T-helper 1 cell (primary cell): ENCODE measurements around the gene SAPCD1.
A peak's percentile ranks its signal among the peaks of the same experiment; 100 is the strongest.

Experiments used
- DNase-seq, 5 donors: peaks; one replicate each; pipeline ENCODE4 v3.0.0-alpha.2; 2012 to 2020
- total RNA-seq, 4 donors: gene quantifications; one replicate each; lab custom pipeline; 2026; lab: John Stamatoyannopoulos, UW

SAPCD1 gene
- 0.12 to 0.39 (median 0.29) reads per million in 4 donors for total RNA-seq

DNA sequence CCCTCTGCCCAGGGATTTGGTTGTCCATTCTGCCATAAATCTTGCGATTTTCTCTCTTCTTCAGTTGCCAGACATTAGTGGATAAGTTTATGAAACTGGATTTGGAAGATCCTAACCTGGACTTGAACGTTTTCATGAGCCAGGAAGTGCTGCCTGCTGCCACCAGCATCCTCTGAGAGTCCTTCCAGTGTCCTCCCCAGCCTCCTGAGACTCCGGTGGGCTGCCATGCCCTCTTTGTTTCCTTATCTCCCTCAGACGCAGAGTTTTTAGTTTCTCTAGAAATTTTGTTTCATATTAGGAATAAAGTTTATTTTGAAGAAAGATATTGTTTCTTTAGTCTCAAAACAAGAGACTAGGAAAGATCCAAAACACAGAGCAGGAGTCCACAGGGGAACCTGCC lies at the start of gene SAPCD1:
TSS of gene SAPCD1 (plus strand) at position 301 of the 400 bp plus-strand sequence. CDS start 399 bp downstream, outside the sequence.
- no peak for DNase-seq

GRCh38 chr6:31713465-31713864 lies 49.0 kb upstream of the SAPCD1 start:
- DNase-seq: no peak

DNA sequence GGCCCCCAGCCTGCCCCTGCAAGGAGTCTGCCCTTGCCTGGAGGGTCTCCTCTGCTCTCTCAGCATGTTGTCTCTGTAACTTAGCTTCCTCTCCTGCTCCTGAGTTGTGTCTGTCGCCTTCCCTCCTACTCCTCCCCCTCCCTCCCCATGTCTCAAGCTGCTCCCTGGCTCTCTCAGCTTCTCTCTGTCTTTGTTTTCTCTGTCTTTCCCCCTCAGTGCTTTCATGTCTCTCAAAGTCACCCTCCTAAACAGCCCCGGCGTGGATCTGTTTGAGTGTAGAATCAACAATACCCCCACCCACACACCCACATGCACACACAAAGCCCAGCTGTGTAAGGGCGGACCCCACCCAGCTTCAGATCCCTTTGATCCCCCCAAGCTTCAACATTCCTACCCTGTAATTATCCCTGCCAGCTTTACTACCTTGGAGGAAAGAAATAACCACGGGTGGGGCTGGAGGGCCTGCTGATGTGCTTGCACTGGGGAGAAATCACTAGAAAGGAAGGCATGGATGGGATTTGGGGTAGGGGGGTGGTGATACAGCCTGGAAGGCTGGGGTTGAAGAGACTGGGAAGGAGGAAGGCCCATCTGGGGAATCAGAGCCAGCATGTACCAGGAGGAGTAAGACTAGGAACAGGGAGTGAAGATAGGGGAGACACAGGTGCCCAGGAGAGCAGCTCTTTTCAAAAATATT lies 48.3 kb upstream of the SAPCD1 start:
- DNase-seq: no peak

GRCh38 chr6:31715022-31715958 lies 47.2 kb upstream of the SAPCD1 start, which contains the start of gene LY6G6D:
Gene LY6G6D, plus strand, starts transcription at chr6:31715348. Its CDS starts 8 bp downstream, at chr6:31715356.
- DNase-seq: no peak

DNA sequence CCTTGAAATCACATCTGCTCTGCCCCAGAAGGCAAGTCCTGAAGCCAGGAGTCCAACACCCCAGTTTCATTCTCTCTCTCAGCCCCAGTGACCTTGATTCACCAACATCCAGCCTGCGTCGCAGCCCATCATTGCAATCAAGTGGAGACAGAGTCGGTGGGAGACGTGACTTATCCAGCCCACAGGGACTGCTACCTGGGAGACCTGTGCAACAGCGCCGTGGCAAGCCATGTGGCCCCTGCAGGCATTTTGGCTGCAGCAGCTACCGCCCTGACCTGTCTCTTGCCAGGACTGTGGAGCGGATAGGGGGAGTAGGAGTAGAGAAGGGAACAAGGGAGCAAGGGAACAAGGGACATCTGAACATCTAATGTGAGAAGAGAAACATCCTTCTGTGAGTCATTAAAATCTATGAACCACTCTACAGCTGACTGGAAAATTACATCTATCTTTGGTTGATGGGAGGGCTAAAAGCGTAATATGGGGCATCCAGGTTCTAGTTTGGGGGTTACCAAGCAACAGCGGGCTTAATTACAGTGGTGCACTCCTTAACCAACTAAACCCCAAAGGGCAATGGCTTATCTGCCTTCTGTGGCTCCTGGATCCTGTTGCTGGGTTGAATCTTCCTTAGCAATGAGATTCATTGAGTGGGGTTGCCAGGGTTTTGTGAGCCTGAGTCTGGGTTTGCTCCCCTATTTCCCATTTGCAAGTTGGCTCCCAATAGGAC lies 44.8 kb upstream of the SAPCD1 start:
- DNase-seq: no peak

GRCh38 chr6:31718265-31718664 lies 44.2 kb upstream of the SAPCD1 start:
- no peak for DNase-seq

DNA sequence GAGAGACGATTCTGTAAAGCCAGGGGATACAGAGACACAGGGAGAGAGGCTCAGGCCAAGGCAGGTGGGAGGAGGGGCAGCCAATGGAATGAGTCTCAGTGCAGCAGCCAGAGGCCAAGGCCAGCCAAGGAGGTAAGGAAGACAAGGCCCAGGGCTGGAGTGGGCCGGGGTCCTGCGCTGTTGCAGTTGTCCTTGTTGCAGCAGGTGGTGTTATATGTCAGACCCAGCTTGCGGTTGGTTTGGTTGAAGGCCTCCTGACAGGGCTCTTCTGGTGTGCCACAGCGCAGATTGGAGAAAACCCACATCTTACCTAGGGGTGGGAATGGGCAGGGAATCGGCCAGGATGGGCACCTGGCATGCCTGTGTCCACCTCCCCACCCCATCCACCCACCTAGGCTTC lies 43.5 kb upstream of the SAPCD1 start:
- no peak for DNase-seq

GRCh38 chr6:31720196-31720770 lies 42.2 kb upstream of the SAPCD1 start:
- DNase-seq: no peak

DNA sequence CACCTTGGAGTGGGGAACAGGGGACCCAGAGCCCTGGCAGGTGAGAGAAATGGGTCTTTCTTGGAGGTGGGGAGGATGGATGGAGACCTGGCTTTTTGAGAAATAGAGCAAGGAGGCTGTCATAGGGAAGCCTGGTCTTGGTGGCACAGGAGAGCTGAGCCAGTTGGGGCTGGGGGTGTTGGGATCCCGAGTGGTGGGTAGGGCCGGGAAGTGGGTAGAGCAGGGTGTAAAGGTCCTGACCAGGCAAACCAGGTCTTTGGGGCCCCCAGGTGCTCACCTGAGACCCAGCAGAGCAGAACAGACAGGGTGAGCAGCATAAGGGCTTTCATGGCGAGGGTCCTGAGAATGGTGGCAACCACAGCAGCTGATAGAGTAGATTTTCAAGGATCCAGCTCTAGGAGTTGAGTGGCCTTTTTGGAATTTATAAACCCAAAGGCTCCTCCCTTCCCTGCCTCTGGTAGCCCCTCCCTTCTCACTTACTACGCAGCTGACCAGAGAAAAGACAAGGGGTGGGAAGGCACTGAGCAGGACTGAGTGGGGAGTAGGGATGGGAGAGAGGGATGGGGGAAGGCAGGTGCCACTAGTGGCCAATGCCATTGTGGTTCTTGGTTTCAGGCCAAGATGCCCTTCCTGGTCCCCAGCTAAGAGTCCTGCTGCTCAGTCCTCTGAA lies 41.0 kb upstream of the SAPCD1 start, which contains the start of gene LY6G6C:
TSS of gene LY6G6C (minus strand) at position 396 of the 670 bp plus-strand sequence. CDS start at position 329, 67 bp downstream.
- no peak for DNase-seq

DNA sequence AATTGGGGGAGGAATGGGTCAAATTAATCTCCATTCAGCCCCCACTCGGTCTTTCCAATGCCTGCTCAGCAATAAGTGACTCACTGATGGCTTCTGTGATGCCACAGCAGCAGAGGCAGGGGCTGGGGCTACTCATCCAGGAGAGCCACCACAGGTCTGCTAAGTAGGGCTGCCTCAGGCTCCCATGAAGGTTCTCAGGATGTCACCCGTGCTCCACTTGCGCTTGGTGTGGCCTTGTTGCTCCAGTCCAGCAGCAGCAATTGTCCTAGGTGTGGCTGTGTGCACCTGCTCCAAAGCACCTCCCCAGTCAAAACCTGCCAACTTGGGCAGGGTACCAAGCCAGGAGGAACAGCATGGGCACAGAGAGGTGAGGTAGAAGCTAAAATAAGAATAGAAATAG lies 40.3 kb upstream of the SAPCD1 start:
- DNase-seq: no peak

DNA sequence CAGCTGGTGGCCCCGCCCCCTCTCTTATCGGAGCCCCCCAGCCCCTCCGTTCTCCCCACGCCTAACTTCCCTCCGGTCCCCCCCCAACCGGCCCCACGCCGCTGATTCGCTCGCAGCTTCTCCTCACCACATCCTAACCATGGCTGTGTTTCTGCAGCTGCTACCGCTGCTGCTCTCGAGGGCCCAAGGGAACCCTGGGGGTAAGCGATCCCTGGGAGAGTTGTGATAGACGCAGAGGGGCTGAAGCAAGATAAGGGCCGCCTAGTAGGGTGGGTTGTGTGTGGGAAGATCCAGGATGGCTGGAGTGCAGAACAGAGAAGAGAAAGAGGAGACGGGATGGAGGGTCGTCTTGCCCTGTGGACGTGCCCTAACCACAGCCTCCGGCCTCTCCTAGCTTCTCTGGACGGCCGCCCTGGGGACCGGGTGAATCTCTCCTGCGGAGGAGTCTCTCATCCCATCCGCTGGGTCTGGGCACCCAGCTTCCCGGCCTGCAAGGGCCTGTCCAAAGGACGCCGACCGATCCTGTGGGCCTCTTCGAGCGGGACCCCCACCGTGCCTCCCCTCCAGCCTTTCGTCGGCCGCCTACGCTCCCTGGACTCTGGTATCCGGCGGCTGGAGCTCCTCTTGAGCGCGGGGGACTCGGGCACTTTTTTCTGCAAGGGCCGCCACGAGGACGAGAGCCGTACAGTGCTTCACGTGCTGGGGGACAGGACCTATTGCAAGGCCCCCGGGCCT lies 39.0 kb upstream of the SAPCD1 start, which contains the start of gene MPIG6B:
TSS of gene MPIG6B (plus strand) at position 129 of the 735 bp plus-strand sequence. CDS start at position 140, 11 bp downstream.
- DNase-seq: no peak

GRCh38 chr6:31723980-31724691 lies 38.3 kb upstream of the SAPCD1 start:
- no peak for DNase-seq

GRCh38 chr6:31725502-31726350 lies 36.7 kb upstream of the SAPCD1 start:
- DNase-seq: no peak

DNA sequence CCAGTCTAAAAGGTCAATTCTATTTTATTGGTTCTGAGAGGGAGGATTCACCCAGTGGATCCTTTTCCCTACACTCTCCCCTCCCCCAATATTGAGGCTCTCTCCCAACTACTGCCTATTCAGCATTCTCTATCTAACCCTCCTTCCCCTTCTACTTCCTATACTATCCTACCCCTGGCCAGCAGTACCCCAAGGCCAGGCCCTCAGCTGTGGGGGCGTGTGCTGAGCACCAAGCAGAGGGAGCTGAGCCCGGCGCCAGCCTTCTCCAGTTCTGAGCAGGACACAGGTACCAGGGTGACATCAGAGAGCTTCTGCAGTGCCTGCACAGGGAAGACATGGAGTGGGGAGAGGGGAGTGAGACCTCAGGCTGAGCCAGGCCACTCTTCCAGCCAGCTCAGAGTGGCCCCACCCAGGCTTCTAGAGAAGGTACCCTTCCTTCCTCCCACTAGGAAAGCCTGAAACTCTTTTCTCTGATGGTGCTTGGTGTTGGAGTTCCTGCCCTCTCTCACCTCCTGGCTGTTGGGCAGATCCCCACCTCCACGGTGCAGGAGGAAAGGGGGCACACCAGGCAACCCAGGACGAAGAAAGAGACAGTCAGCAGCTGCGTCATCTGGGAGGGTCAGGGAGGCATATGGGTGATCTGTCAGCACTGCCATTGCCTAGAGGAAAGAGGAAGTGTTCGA lies 35.3 kb upstream of the SAPCD1 start:
- DNase-seq: peak in 1 of 5 donors; percentile 56

- DNase-seq: no peak
These were observed 34.5 kb upstream of the SAPCD1 start for GRCh38 chr6:31727717-31728671.

DNA sequence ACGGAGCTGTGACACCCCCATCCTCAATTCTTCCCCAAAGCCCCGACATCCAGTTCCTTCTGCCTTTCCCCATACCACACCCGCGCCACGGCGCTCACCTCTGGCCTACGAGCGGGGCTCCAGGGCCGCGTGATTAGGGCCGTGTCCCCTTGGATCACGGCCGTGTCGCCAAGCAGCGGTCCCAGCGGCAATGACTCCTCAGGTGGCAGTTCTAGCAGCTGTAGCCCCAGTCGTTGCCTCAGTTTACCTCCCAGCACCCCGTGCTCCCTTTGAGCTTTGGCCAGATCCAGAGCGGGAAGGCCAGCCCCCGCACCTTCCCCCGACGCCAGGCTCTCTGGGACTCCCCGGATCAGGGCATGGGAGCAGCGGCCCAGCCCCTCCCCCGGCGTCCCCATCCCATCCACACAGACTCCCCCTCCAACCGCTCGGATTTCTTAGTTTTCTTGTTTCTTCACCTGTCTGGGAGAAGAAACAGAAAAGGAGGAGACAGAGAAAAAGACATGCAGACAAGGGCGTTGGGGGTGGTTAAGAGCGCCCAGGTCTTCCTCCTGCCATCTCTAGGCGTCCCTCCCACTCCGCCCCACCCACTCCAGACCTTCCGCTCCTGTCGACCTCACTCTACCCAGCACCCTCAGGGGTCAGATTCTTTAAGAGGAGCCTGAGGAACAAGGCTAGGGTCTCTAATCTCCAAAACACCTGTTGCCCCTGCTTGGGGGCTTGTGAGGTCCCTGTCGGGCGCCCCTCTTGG lies 33.5 kb upstream of the SAPCD1 start, which contains the start of gene DDAH2:
TSS of gene DDAH2 (minus strand) at position 533 of the 748 bp plus-strand sequence. CDS start at position 395, 138 bp downstream.
- DNase-seq: no peak
